Esophagus squamous epithelium (tissue), 5 donors: ENCODE measurements around the gene AMPH. TPM values are rescaled to one million over a fixed set of nuclear protein-coding genes. Genes with fewer than 3 reads are reported as not detected.
"Not testable (repeated sequence)": the region's sequence is repeated elsewhere in the genome, so short reads cannot be mapped to it uniquely, and the experiment has no call there.

Source experiments
- DNase-seq: peaks from one replicate; lab custom pipeline; 2025; lab: John Stamatoyannopoulos, UW
- H3K27ac ChIP-seq, 4 donors: fragments of 200-600 bp; sonication (generic); one replicate each; pipeline ENCODE4 v1.5.1; 2016 to 2019; ENCODE audit warnings: mild to moderate bottlenecking in 1 of 4
- H3K27me3 ChIP-seq, 4 donors: fragments of 200-600 bp; sonication (generic); 1 replicate in 3 of 4; 2 replicates in 1 of 4; pipeline versions ENCODE4 v1.5.1 to v1.6.0; 2017 to 2021; ENCODE audit warnings: antibody characterized with exemption in 1 of 4
- H3K36me3 ChIP-seq, 3 donors: fragments of 200-600 bp; sonication (generic); one replicate each; pipeline ENCODE4 v1.5.1; 2016 to 2019
- H3K4me1 ChIP-seq, 3 donors: fragments of 200-600 bp; sonication (generic); one replicate each; pipeline ENCODE4 v1.5.1; 2017 to 2019
- H3K4me3 ChIP-seq, 4 donors: fragments of 200-600 bp; sonication (generic); 1 replicate in 3 of 4; 2 replicates in 1 of 4; pipeline ENCODE4 v1.5.1; 2016 to 2019; ENCODE audit warnings: mild to moderate bottlenecking in 2 of 4, moderate library complexity in 1 of 4
- H3K9me3 ChIP-seq, 3 donors: fragments of 200-600 bp; sonication (generic); one replicate each; pipeline ENCODE4 v1.5.1; 2016 to 2019
- POLR2A ChIP-seq, 4 donors: fragments of 450-650 bp; IDR thresholded peaks; one replicate each; pipeline ENCODE4 v1.6.1; 2017; ENCODE audit warnings: antibody characterized with exemption in 4 of 4, mild to moderate bottlenecking in 4 of 4, moderate library complexity in 3 of 4
- WGBS, 2 donors: methylation state at CpG; one replicate each; pipeline ENCODE4 v1.1.5; 2018; 5-methylcytosine and 5-hydroxymethylcytosine counted together
- intact Hi-C: fragments of 100-400 bp; cut with DNase I; formaldehyde crosslinking; loops from one replicate; pipeline ENCODE4 v1.15.0; 2022
- total RNA-seq, 4 donors: library from RNA; depleted of rRNA; stranded (reverse); fragments of >200 nt; gene quantifications; one replicate each; pipeline ENCODE4 v1.1.0, GENCODE V29; 2016
- TF ChIP-seq, protein P1 (sequence below), 6 experiments: fragments of 450-650 bp in 4 of 6; fragments of 200-600 bp in 2 of 6; sonication (generic) in 2 of 6; IDR thresholded peaks; one replicate each; pipeline ENCODE4 v1.5.1; 2016 to 2019; ENCODE audit warnings: antibody characterized with exemption in 6 of 6, mild to moderate bottlenecking in 4 of 6, moderate library complexity in 4 of 6
- donor health status: DM: yes; HTN: yes; CAD: no.

Gene AMPH
- total RNA-seq, 4 donors from 2014 or later: 0.18 to 2.3 (median 1.7) TPM; not detected in 1

- H3K36me3 ChIP-seq: no peaks in the 10 kb centered on the region
- WGBS, 2 donors: 27 to 44% methylated on average over 4 to 7 of the region's 8 CpGs
- no peaks in the 10 kb centered on the region for H3K9me3 ChIP-seq
- peak; percentile 41 for DNase-seq
- peaks cover 0 to 21% (median 6%) of the 10 kb centered on the region in 3 donors for H3K4me1 ChIP-seq
- intact Hi-C loops: no loop called here
- TF ChIP-seq, protein P1, sequence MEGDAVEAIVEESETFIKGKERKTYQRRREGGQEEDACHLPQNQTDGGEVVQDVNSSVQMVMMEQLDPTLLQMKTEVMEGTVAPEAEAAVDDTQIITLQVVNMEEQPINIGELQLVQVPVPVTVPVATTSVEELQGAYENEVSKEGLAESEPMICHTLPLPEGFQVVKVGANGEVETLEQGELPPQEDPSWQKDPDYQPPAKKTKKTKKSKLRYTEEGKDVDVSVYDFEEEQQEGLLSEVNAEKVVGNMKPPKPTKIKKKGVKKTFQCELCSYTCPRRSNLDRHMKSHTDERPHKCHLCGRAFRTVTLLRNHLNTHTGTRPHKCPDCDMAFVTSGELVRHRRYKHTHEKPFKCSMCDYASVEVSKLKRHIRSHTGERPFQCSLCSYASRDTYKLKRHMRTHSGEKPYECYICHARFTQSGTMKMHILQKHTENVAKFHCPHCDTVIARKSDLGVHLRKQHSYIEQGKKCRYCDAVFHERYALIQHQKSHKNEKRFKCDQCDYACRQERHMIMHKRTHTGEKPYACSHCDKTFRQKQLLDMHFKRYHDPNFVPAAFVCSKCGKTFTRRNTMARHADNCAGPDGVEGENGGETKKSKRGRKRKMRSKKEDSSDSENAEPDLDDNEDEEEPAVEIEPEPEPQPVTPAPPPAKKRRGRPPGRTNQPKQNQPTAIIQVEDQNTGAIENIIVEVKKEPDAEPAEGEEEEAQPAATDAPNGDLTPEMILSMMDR (IDR thresholded peaks at IDR 0.05): peak; percentile 22 to 80 (median 64)
- TF ChIP-seq POLR2A (IDR thresholded peaks at IDR 0.05): no peak
- H3K27me3 ChIP-seq: no peaks in the 10 kb centered on the region
- H3K4me3 ChIP-seq: peak overlapping the region in 1 of 4 donors; percentile 39
- H3K27ac ChIP-seq: no peak overlapping the region
Observed at GRCh38 chr7:38369816-38370493, 261.2 kb downstream of the AMPH start.

DNA sequence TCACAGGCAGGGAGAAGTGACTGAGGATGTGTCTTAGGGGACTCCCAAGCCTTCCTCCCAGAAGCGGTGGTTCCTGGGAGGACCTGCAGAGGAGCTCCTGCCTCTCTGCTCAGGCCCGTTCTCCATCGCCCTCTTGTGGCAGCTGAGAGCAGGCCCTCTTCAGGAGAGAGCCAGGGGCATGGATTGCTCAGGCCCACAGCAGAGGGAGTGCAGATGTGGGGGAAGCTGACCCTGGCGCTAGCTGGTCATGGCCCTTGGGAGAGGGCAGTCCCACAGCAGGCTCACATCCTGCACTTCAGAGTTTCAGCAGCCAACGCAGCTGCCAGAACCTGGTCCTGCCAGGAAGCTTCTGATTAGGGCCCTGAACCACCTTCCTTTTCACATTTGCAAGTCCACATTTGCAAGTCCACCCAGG, 263.0 kb downstream of the AMPH start:
- 13% methylated on average over 3 of the region's 5 CpGs; no CpG with 5 or more reads in 1 of the 2 donors for WGBS, 2 donors
- no peak for TF ChIP-seq POLR2A (IDR thresholded peaks at IDR 0.05)
- TF ChIP-seq, protein P1 (IDR thresholded peaks at IDR 0.05): peak in 5 of 6 experiments; percentile 29 to 68 (median 37)
- Histone ChIP-seq H3K36me3 (no peaks in the 10 kb centered on the region), H3K4me1 (peaks cover 0 to 21% (median 6%) of the 10 kb centered on the region in 3 donors), H3K27ac (peak overlapping the region in 2 of 4 donors; percentile 21 to 49), H3K9me3 (no peaks in the 10 kb centered on the region), H3K27me3 (no peaks in the 10 kb centered on the region), H3K4me3 (no peak overlapping the region)
- DNase-seq: no peak
- intact Hi-C loops: no loop called here

DNA sequence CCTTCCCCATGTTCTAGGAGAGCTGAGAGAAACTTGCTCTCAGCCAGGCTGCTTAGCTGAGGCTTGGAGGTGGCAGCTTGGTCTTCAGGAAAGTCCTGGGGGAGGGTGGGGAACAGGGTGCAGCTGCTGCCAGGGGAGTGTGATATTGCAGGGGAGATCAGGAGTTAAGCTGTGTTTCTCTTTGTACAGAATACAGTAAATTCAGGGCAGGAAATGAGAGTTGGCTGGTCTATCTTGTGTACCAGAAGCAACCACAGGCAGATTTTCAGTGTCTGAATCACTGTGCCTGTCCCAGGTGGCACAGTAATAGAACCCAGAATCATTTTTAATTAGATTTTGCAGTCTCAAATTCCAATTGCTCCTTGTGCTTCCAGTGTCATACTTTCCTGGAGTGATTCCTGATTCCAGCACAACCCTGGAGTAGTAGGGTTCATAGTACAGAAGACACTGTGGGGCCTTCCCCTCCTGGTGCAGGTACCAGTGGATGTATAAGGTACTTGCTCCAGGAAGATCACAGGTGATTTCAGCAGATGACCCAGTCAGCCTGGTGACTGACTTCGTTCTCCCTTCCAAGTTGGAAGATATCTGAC, 263.8 kb downstream of the AMPH start:
- Histone ChIP-seq H3K4me3 (no peak overlapping the region), H3K4me1 (peaks cover 0 to 21% (median 6%) of the 10 kb centered on the region in 3 donors), H3K27ac (peak overlapping the region in 2 of 4 donors; percentile 9 to 29), H3K9me3 (no peaks in the 10 kb centered on the region), H3K27me3 (no peaks in the 10 kb centered on the region), H3K36me3 (no peaks in the 10 kb centered on the region)
- no peak for DNase-seq
- intact Hi-C loops: no loop called here
- no peak for TF ChIP-seq POLR2A (IDR thresholded peaks at IDR 0.05)
- TF ChIP-seq, protein P1 (IDR thresholded peaks at IDR 0.05): no peak
- WGBS, 2 donors: 88% methylated on average over 1 of the region's 1 CpG; no CpG with 5 or more reads in 1 of the 2 donors

DNA sequence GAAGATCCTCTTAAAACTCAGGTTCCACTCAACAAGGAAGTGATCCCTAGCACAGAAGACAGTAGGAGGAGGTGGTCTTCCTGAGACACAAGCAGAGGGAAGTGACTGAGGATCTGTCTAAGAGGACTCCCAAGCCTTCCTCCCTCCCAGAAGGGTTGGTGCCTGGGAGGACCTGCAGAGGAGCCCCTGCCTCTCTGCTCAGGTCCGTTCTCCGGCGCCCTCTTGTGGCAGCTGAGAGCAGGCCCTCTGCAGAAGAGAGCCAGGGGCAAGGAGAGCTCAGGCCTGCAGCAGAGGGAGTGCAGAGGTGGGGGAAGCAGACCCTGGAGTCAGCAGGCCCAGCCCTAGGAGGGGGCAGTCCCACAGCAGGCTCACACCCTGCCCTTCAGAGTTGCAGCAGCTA, 267.8 kb downstream of the AMPH start:
- DNase-seq, H3K4me3 ChIP-seq, H3K27me3 ChIP-seq, intact Hi-C loops, H3K4me1 ChIP-seq, H3K36me3 ChIP-seq, H3K9me3 ChIP-seq: not testable (repeated sequence)
- TF ChIP-seq, protein P1 (IDR thresholded peaks at IDR 0.05): peak in 5 of 6 experiments; percentile 24 to 54 (median 40)
- no CpG with 5 or more reads among the region's 3 CpGs for WGBS, 2 donors
- H3K27ac ChIP-seq: peak overlapping the region in 2 of 4 donors; percentile 9 to 27

- H3K9me3 ChIP-seq, H3K4me3 ChIP-seq, H3K27me3 ChIP-seq, H3K4me1 ChIP-seq, H3K36me3 ChIP-seq, DNase-seq, intact Hi-C loops: not testable (repeated sequence)
- peak overlapping the region in 2 of 4 donors; percentile 38 to 61 for H3K27ac ChIP-seq
- 65 to 77% methylated on average over 9 to 10 of the region's 10 CpGs for WGBS, 2 donors
Observed at GRCh38 chr7:38362611-38363237, 268.4 kb downstream of the AMPH start.
